B cell (primary cell): ENCODE measurements around the gene FKBP10. TPM values are rescaled to one million over a fixed set of nuclear protein-coding genes. Genes with fewer than 3 reads are reported as not detected.

Source experiments
- ATAC-seq: fragments of 200-7000 bp; cut with Tn5 transposase; one replicate; pipeline ENCODE4 v1.10.0; 2021; ENCODE audit warnings: low read depth, mild to moderate bottlenecking, moderate number of reproducible peaks, moderate library complexity
- CTCF ChIA-PET: fragments of 350-600 bp; sonication (Branson Sonifier 250); formaldehyde crosslinking; loops from one replicate; lab custom pipeline; 2021; ENCODE audit warnings: antibody characterized with exemption, inconsistent platforms; lab: Charles Lee
- POLR2A ChIA-PET: fragments of 350-600 bp; sonication (Branson Sonifier 250); formaldehyde crosslinking; loops from one replicate; lab custom pipeline; 2021; ENCODE audit warnings: antibody characterized with exemption; lab: Charles Lee
- DNase-seq: peaks from one replicate; pipeline ENCODE4 v3.0.0; 2013
- H2AFZ ChIP-seq: 2 replicates; pipeline ENCODE4 v1.6.1; 2012; ENCODE audit warnings: mild to moderate bottlenecking, low read depth, low read length; ENCODE audit not compliant: insufficient read depth, poor library complexity, severe bottlenecking
- H3K27ac ChIP-seq, 2 donors: 1 replicate in 1 of 2; 2 replicates in 1 of 2; pipeline ENCODE4 v1.5.1; 2012 to 2013; ENCODE audit warnings: low read length in 2 of 2, mild to moderate bottlenecking in 2 of 2, moderate library complexity in 1 of 2
- H3K27me3 ChIP-seq, 4 experiments: fragments of 200-600 bp in 1 of 4; sonication (generic) in 1 of 4; replicated peaks in 1 of 4; 1 replicate in 2 of 4; 2 replicates in 2 of 4; pipeline versions ENCODE4 v1.6.1 to v1.7.0; 2013 to 2016; ENCODE audit warnings: low read length in 3 of 4, mild to moderate bottlenecking in 2 of 4, mixed read lengths in 1 of 4, moderate library complexity in 1 of 4; ENCODE audit not compliant: insufficient read depth in 4 of 4, control insufficient read depth in 3 of 4; ENCODE audit errors: control extremely low read depth in 1 of 4
- H3K36me3 ChIP-seq, 2 experiments: replicated peaks in 1 of 2; 1 replicate in 1 of 2; 2 replicates in 1 of 2; pipeline versions ENCODE4 v1.6.1 to v1.7.1; 2013; ENCODE audit warnings: low read length in 1 of 2; ENCODE audit not compliant: insufficient read depth in 2 of 2, control insufficient read depth in 1 of 2; ENCODE audit errors: control extremely low read depth in 1 of 2, extremely low read depth in 1 of 2
- H3K4me1 ChIP-seq, 2 donors: fragments of 200-600 bp in 1 of 2; sonication (generic) in 1 of 2; 1 replicate in 1 of 2; 2 replicates in 1 of 2; pipeline versions ENCODE4 v1.5.1 to v1.6.1; 2013 to 2017; ENCODE audit warnings: low read length in 2 of 2; ENCODE audit not compliant: control insufficient read depth in 2 of 2, insufficient read depth in 2 of 2
- H3K4me2 ChIP-seq: replicated peaks from 2 replicates; pipeline ENCODE3; 2012; ENCODE audit warnings: mild to moderate bottlenecking, low read depth, low read length; ENCODE audit not compliant: poor library complexity, severe bottlenecking
- H3K4me3 ChIP-seq, 5 experiments: fragments of 200-600 bp in 1 of 5; sonication (generic) in 1 of 5; 1 replicate in 3 of 5; 2 replicates in 2 of 5; pipeline versions ENCODE4 v1.5.1 to v1.7.0; 2011 to 2016; ENCODE audit warnings: low read length in 4 of 5, mild to moderate bottlenecking in 4 of 5, low read depth in 2 of 5, control low read depth in 1 of 5, moderate library complexity in 1 of 5; ENCODE audit not compliant: insufficient read depth in 1 of 5; ENCODE audit errors: control extremely low read depth in 1 of 5, extremely low read depth in 1 of 5
- H3K79me2 ChIP-seq: fragments of 200-600 bp; sonication (generic); one replicate; pipeline ENCODE4 v1.6.0; 2016; ENCODE audit warnings: low read length; ENCODE audit not compliant: control insufficient read depth, insufficient read depth
- H3K9ac ChIP-seq: fragments of 200-600 bp; sonication (generic); 2 replicates; pipeline ENCODE4 v1.6.1; 2017; ENCODE audit warnings: mild to moderate bottlenecking, low read length, moderate library complexity
- H3K9me3 ChIP-seq, 3 donors: one replicate each; pipeline versions ENCODE4 v1.6.1 to v1.7.1; 2013; ENCODE audit warnings: low read length in 2 of 3; ENCODE audit not compliant: control insufficient read depth in 2 of 3, insufficient read depth in 1 of 3; ENCODE audit errors: control extremely low read depth in 1 of 3
- H4K20me1 ChIP-seq: 2 replicates; pipeline ENCODE4 v1.6.0; 2012; ENCODE audit warnings: mild to moderate bottlenecking, low read length; ENCODE audit not compliant: insufficient read depth, control insufficient read depth, poor library complexity, severe bottlenecking
- H3K27ac Mint-ChIP-seq: one replicate; pipeline ENCODE4 v1.8.0; 2021; ENCODE audit warnings: mixed read lengths
- H3K27me3 Mint-ChIP-seq: one replicate; pipeline ENCODE4 v1.8.0; 2021; ENCODE audit warnings: mixed read lengths
- H3K4me1 Mint-ChIP-seq: one replicate; pipeline ENCODE4 v1.8.0; 2021; ENCODE audit warnings: mixed read lengths
- H3K4me3 Mint-ChIP-seq: one replicate; pipeline ENCODE4 v1.8.0; 2021; ENCODE audit warnings: mixed read lengths
- H3K9me3 Mint-ChIP-seq: one replicate; pipeline ENCODE4 v1.8.0; 2022; ENCODE audit warnings: mixed read lengths; ENCODE audit not compliant: insufficient read depth
- CTCF ChIP-seq: fragments of 200-600 bp; IDR thresholded peaks from one replicate; pipeline ENCODE4 v1.8.0; 2022; ENCODE audit warnings: antibody characterized with exemption, mild to moderate bottlenecking
- EZH2 ChIP-seq: IDR thresholded peaks from 2 replicates; pipeline ENCODE4 v1.6.1; 2012; ENCODE audit warnings: borderline replicate concordance, low read depth, mild to moderate bottlenecking, moderate library complexity, low read length; ENCODE audit not compliant: insufficient read depth, poor library complexity, severe bottlenecking
- WGBS: methylation state at CpG from one replicate; pipeline ENCODE4 v1.1.5; 2013; ENCODE audit warnings: missing lambda C conversion rate; ENCODE audit not compliant: insufficient coverage; 5-methylcytosine and 5-hydroxymethylcytosine counted together
- intact Hi-C: fragments of 100-400 bp; cut with micrococcal nuclease; formaldehyde crosslinking; loops from one replicate; pipeline ENCODE4 v1.10.0; 2022
- polyA plus RNA-seq: library from polyadenylated mRNA; depleted of rRNA; stranded (reverse); fragments of >200 nt; gene quantifications from 2 replicates; pipeline ENCODE4 v1.2.3, GENCODE V29; 2012
- total RNA-seq, 2 donors: library from RNA; stranded (reverse); fragments of 120-200 nt in 1 of 2; gene quantifications; 1 replicate in 1 of 2; 2 replicates in 1 of 2; pipeline versions ENCODE4 v1.2.3 to v1.2.4, GENCODE V29; 2013 to 2022

The FKBP10 gene
- total and polyA plus RNA-seq, 2 donors (not counting 1 experiment from before 2014, with no cell fraction given), result 0.21 to 0.34 TPM

DNA sequence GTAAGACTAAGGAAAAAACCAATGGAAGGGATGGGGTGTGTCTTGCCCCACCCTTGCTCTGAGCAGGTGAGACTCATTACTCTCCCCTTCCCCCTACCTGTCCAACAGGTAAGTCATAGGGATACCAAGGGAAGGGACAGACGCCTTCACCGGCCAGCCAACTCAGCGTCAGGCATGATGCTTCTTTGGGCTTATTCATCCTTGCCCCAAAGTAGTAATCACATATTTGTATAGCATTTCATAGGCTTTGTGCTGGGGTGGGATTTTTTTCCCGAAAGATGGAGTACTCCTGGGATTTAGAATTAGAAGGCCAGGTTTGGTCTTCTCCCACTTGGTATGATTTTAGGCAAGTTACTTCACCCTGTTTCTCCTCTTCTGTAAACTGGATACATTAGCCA lies 25.8 kb upstream of the FKBP10 start:
- TF ChIP-seq EZH2 (no peak), CTCF (no peak)
- peaks cover 25% of the 10 kb centered on the region for H3K79me2 ChIP-seq
- H3K9me3 Mint-ChIP-seq, result no peaks in the 10 kb centered on the region
- ATAC-seq, result no peak
- no peak overlapping the region for H3K4me3 ChIP-seq
- peak overlapping the region; percentile 71 for H3K27ac Mint-ChIP-seq
- H3K36me3 ChIP-seq, result no peaks in the 10 kb centered on the region
- H3K4me2 ChIP-seq, result peak overlapping the region; percentile 83
- peaks cover 19% of the 10 kb centered on the region for H4K20me1 ChIP-seq
- WGBS, result no CpG with 5 or more reads among the region's 4 CpGs
- no peak overlapping the region for H2AFZ ChIP-seq
- H3K9me3 ChIP-seq, result peaks cover 0 to 4% (median 0%) of the 10 kb centered on the region in 3 donors
- no peak for DNase-seq
- no peak overlapping the region for H3K27ac ChIP-seq
- ChIA-PET CTCF (interaction anchor here (1.3 to 4.8 kb wide), 10 partner anchors 8 to 231 kb away, joined by 3 to 63 read pairs (median 8); partner anchors contain the start of genes DNAJC7, FKBP10 and P3H4), POLR2A (interaction anchor here (1.2 to 2.1 kb wide), 4 partner anchors 10 to 602 kb away, joined by 3 to 14 read pairs (median 4); partner anchors contain the start of genes EIF1 and STAT3)
- peak overlapping the region; percentile 81 for H3K4me3 Mint-ChIP-seq
- no peak overlapping the region for H3K9ac ChIP-seq
- H3K27me3 Mint-ChIP-seq, result no peaks in the 10 kb centered on the region
- H3K27me3 ChIP-seq, result no peaks in the 10 kb centered on the region
- intact Hi-C loops, result loop anchor here (5.0 kb wide), 3 partner anchors 50 to 130 kb away; partner anchors contain the start of genes ACLY and EIF1
- H3K4me1 Mint-ChIP-seq, result peaks cover 39% of the 10 kb centered on the region
- peaks cover 33 to 46% of the 10 kb centered on the region in 2 donors for H3K4me1 ChIP-seq
